C4-2B (cell line): Measurements from ENCODE around the gene CALHM2.

ENCODE experiments used
- H3K27ac ChIP-seq: fragments of 450-650 bp; 2 replicates; pipeline ENCODE4 v1.5.1; 2017
- ZFX ChIP-seq: fragments of 450-650 bp; IDR thresholded peaks from 2 replicates; pipeline ENCODE4 v1.6.1; 2017
- TF ChIP-seq, protein P1 (sequence below): fragments of 450-650 bp; conservative IDR thresholded peaks from 2 replicates; pipeline ENCODE4 v1.5.1; 2017; ENCODE audit warnings: mild to moderate bottlenecking

CALHM2 gene

DNA sequence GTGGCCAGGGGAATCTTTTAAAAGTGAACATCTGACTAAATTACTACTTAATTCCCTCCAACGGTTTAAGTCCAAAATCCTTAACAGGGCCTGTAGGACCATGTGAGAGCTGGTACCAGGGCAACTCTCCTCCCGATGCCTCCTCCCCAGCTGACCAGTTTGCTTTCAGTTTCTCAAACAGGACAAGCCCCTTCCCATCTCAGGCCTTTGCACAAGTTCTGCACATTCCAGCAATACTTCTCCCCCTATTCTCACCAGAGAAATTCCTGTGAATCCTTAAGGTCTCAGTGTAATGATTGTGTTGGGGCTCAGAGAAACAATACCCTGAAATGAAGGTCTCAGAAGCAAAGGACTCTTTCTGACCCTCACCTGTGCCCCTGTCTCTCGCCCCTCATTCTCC, 14.6 kb upstream of the CALHM2 start:
- H3K27ac ChIP-seq: no peak overlapping the region

DNA sequence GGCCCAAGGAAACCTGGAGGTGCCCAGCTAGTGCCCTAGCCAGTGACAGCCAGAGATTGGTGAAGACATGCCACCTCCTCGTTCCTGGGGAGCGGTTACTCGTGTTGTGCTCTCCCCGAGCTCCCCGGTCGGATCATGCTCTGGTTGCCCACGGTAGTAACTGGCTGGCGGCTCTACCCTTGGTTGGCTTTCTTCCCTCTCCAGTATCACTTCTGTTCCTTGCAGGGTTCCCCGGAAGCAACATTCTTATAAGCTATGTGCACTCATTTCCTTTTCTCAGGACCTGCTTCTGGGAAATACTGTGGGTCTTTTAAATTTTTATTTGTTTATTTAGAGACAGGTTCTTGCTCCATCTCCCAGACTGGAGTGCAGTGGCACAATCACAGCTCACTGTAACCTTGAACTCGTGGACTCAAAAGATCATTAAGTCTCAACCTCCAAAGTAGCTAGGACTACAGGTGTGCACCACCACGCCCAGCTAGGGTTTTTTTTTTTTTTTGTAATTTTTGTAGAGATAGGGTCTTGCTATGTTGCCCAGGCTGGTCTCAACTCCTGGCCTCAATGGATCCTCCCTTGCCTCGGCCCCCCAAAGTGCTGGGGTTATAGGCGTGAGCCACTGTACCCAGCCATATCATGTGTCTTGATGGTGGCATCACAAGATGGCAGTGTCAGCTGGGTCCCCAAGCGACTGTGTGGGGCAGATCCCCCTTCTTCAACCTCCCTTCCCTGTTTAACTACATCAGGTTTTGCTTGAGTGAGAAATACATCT, 13.4 kb upstream of the CALHM2 start:
- TF ChIP-seq ZFX: no peak
- TF ChIP-seq, protein P1, sequence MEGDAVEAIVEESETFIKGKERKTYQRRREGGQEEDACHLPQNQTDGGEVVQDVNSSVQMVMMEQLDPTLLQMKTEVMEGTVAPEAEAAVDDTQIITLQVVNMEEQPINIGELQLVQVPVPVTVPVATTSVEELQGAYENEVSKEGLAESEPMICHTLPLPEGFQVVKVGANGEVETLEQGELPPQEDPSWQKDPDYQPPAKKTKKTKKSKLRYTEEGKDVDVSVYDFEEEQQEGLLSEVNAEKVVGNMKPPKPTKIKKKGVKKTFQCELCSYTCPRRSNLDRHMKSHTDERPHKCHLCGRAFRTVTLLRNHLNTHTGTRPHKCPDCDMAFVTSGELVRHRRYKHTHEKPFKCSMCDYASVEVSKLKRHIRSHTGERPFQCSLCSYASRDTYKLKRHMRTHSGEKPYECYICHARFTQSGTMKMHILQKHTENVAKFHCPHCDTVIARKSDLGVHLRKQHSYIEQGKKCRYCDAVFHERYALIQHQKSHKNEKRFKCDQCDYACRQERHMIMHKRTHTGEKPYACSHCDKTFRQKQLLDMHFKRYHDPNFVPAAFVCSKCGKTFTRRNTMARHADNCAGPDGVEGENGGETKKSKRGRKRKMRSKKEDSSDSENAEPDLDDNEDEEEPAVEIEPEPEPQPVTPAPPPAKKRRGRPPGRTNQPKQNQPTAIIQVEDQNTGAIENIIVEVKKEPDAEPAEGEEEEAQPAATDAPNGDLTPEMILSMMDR: no peak
- peak overlapping the region; percentile 21; the same call in 1 of the 2 replicates for H3K27ac ChIP-seq

More for the DNA sequence above, 14.6 kb upstream of the CALHM2 start:
- TF ChIP-seq ZFX: no peak
- TF ChIP-seq, protein P1: no peak

DNA sequence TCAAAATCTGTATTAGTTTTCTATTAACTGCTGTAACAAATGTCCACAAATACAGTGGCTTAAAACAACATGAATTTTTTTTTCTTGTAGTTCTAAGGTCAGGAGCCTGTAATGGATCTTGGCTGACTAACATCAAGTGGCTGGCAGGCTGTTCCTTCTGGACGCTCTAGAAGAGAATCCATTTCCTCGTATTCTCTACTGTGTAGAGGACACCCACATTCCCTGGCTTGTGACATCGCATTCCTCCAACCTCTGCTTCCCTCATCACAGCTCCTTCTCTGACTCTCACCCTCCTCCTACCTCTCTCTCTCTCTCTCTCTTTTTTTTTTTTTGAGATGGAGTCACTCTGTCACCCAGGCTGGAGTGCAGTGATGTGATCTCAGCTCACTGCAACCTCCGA, 11.3 kb upstream of the CALHM2 start:
- no peak for TF ChIP-seq ZFX
- TF ChIP-seq, protein P1: no peak
- H3K27ac ChIP-seq: no peak overlapping the region

DNA sequence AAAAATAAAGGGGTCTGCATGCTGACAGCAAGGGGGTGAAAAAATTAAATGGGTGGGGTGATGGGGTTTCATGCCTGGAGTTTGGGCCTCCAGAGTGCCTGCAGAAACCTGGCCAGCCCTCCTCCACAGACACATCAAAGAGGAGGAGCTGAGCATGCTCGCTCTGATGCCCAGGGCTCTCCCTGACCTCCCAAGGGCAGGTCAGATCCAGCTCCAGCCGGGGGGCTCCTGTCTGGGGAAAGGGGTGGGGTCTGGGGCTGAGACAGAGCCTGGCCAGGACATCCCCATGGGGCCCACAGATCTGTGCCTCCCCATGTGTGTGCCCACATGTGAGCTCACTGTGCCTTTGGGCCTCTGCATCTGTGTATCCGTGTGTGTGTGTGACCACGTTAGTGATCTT, 7.4 kb upstream of the CALHM2 start:
- no peak overlapping the region for H3K27ac ChIP-seq
- TF ChIP-seq ZFX: no peak
- TF ChIP-seq, protein P1: no peak

DNA sequence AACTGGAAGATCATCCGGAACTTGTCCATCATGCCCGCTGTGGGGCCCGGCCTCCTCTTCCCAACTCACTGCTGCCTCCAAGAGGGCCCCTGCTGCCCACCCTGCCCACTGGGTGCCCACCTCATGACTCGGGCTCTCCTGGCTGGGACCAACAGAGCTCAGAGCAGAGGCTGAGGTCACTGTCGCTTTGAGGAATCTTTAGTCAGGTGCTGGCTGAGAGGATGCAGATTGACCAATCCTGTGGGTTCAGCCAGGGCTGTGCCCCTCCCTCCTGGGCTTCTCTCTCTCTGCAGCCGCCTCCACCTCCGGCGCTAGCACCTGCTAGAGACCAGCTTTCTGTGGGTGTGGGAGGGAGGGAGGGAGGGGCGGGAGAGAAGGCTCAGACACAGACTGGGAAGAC, 6.5 kb upstream of the CALHM2 start, which contains the start of gene CALHM1:
CALHM1 (minus strand) TSS at position 181 of the 400 bp plus-strand sequence; CDS start at position 32, 149 bp downstream.
- no peak for TF ChIP-seq ZFX
- TF ChIP-seq, protein P1: no peak
- no peak within 1 kb of the TSS for H3K27ac ChIP-seq

DNA sequence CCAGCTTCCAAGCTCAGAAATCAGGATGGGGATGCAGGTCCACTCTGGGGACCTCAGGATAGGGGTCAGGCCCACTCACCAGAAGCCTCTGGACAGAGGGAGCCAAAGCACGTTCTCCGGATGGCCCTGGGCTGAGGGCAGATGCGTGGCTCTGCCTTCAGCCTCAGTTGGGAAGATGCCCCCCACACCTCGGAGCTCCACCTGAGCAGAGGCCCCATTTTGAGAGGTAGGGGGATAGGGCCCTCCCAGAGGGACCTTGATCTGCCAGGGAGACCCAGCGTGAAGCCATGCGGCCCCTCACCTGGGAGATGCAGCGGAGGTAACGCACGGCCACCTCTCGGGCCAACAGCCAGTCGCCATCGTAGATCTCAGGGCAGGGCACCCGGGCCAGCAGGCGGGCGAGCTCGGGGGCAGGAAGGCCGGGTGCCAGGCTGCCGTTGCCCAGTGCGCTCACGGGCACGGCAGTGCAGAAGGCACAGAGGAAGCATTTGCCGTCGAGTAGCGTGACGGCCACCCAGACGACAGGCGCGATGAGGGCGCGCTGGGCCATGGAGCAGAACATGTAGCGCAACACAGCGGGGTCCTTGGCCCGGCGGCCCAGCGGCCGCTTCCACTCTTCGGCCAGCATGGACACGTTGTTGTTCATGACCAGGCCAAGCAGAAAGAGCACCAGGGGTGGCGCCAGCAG, 5.9 kb upstream of the CALHM2 start:
- H3K27ac ChIP-seq: no peak overlapping the region
- TF ChIP-seq, protein P1: no peak
- no peak for TF ChIP-seq ZFX

DNA sequence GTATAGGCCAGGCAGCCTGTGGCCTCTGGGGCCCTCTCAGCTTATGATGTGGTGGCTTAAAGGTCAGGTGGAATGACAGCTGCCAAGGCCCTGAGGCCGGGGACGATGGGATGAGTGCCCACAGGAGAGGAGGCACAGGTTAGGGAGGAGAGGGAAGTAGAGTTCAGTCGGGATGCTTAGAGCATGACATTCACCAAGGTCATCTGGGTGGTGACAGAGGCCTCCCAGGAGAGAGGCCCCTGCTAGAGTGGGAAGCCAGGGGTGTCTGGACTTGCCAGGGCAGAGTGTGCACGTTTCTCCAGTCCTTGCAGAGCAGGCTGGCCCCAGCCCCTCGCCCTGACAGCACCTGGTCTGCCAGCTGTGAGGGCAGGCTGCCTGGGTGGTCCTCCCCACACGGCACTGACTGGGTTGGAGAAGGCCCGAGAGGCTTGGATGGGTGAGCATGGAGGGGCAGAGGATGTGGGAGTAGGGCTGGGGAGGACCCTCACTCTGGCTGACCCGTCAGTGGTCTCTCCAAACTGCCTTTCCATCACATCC, 5.1 kb upstream of the CALHM2 start:
- no peak overlapping the region for H3K27ac ChIP-seq
- TF ChIP-seq ZFX: no peak
- TF ChIP-seq, protein P1: no peak
